Stimulated activated naive CD4-positive, alpha-beta T cell treated with Interleukin-2 at 50 U/mL for 16 hours (primary cell): Measurements from ENCODE around the gene CEP104.
A peak's percentile ranks its signal among the peaks of the same experiment; 100 is the strongest.

ENCODE experiments used
- DNase-seq: peaks from one replicate; lab custom pipeline; 2025; lab: John Stamatoyannopoulos, UW

Gene CEP104

GRCh38 chr1:3856923-3857790 is at the start of gene CEP104, which contains the start of gene DFFB:
Gene CEP104 (minus strand): TSS chr1:3857211. CDS start chr1:3852407, 4,804 bp downstream.
Gene DFFB (plus strand): TSS chr1:3857476. CDS start chr1:3857604, 128 bp downstream.
- DNase-seq, result peak; percentile 95

- no peak for DNase-seq
These were observed 49.6 kb upstream of the CEP104 start for GRCh38 chr1:3906672-3907020.

- no peak for DNase-seq
These were observed 49.1 kb upstream of the CEP104 start for GRCh38 chr1:3905953-3906671.

GRCh38 chr1:3905266-3905952 is 48.4 kb upstream of the CEP104 start:
- no peak for DNase-seq

- DNase-seq, result no peak
These were observed 47.8 kb upstream of the CEP104 start for GRCh38 chr1:3904843-3905185.

GRCh38 chr1:3904006-3904842 is 47.2 kb upstream of the CEP104 start:
- DNase-seq, result no peak

- no peak for DNase-seq
These were observed 46.4 kb upstream of the CEP104 start for GRCh38 chr1:3903141-3904005.

- DNase-seq, result peak; percentile 10
These were observed 45.6 kb upstream of the CEP104 start for GRCh38 chr1:3902571-3903091.

GRCh38 chr1:3902111-3902511 is 45.1 kb upstream of the CEP104 start:
- DNase-seq, result no peak

- DNase-seq, result peak; percentile 82
These were observed 44.0 kb upstream of the CEP104 start for GRCh38 chr1:3900969-3901529.

GRCh38 chr1:3900150-3900968 is 43.3 kb upstream of the CEP104 start, which contains the start of gene C1orf174:
Gene C1orf174 (minus strand): TSS chr1:3900272. CDS start chr1:3900186, 86 bp downstream.
- peak; percentile 97 for DNase-seq

- no peak for DNase-seq
These were observed 42.7 kb upstream of the CEP104 start for GRCh38 chr1:3899754-3900149.

GRCh38 chr1:3898994-3899753 is 42.2 kb upstream of the CEP104 start:
- no peak for DNase-seq

- DNase-seq, result no peak
These were observed 41.4 kb upstream of the CEP104 start for GRCh38 chr1:3898475-3898735.

GRCh38 chr1:3896396-3897000 is 39.5 kb upstream of the CEP104 start:
- no peak for DNase-seq

- no peak for DNase-seq
These were observed 38.9 kb upstream of the CEP104 start for GRCh38 chr1:3895951-3896325.

GRCh38 chr1:3895279-3895950 is 38.4 kb upstream of the CEP104 start:
- DNase-seq, result no peak
